CD4-positive, CD25-positive, alpha-beta regulatory T cell (primary cell): ENCODE measurements around the gene CDH23. TPM values are rescaled to one million over a fixed set of nuclear protein-coding genes. Genes with fewer than 3 reads are reported as not detected.
A peak's percentile ranks its signal among the peaks of the same experiment; 100 is the strongest.

Experiments
- ATAC-seq, 2 donors: fragments of 150-1000 bp; cut with Tn5 transposase; one replicate each; pipeline ENCODE4 v1.10.0; 2021; ENCODE audit warnings: low read depth in 2 of 2, moderate number of reproducible peaks in 2 of 2, moderate library complexity in 1 of 2
- DNase-seq, 3 donors: peaks; one replicate each; pipeline versions ENCODE4 v3.0.0 to v3.0.0-alpha.2; 2012 to 2022; ENCODE audit warnings: mixed read lengths in 1 of 3
- H3K27ac ChIP-seq: one replicate; pipeline ENCODE4 v1.7.0; 2013; ENCODE audit warnings: mild to moderate bottlenecking, low read length; ENCODE audit not compliant: insufficient read depth, poor library complexity, severe bottlenecking
- H3K27me3 ChIP-seq: one replicate; pipeline ENCODE4 v1.7.0; 2013; ENCODE audit warnings: low read length; ENCODE audit not compliant: control insufficient read depth, insufficient read depth
- H3K36me3 ChIP-seq: one replicate; pipeline ENCODE4 v1.7.0; 2013; ENCODE audit warnings: mild to moderate bottlenecking, low read length, moderate library complexity; ENCODE audit not compliant: control insufficient read depth, insufficient read depth
- H3K4me1 ChIP-seq: 2 replicates; pipeline ENCODE4 v1.7.0; 2013; ENCODE audit warnings: mild to moderate bottlenecking, low read length; ENCODE audit not compliant: insufficient read depth, control insufficient read depth, poor library complexity, severe bottlenecking
- H3K4me3 ChIP-seq: one replicate; pipeline ENCODE4 v1.7.0; 2013; ENCODE audit warnings: low read depth, mild to moderate bottlenecking, low read length, moderate library complexity
- H3K9me3 ChIP-seq, 2 experiments: 1 replicate in 1 of 2; 2 replicates in 1 of 2; pipeline ENCODE4 v1.7.0; 2013; ENCODE audit warnings: low read length in 2 of 2, mild to moderate bottlenecking in 1 of 2, moderate library complexity in 1 of 2; ENCODE audit not compliant: control insufficient read depth in 2 of 2
- H3K27ac Mint-ChIP-seq, 3 donors: one replicate each; pipeline ENCODE4 v1.8.0; 2020 to 2022; ENCODE audit warnings: mild to moderate bottlenecking in 3 of 3, mixed read lengths in 3 of 3, moderate library complexity in 2 of 3
- H3K27me3 Mint-ChIP-seq: one replicate; pipeline ENCODE4 v1.8.0; 2022; ENCODE audit warnings: mild to moderate bottlenecking, mixed read lengths
- H3K36me3 Mint-ChIP-seq: one replicate; pipeline ENCODE4 v1.8.0; 2020; ENCODE audit warnings: mixed read lengths
- H3K4me1 Mint-ChIP-seq, 4 donors: one replicate each; pipeline ENCODE4 v1.8.0; 2020 to 2022; ENCODE audit warnings: mixed read lengths in 4 of 4, mild to moderate bottlenecking in 1 of 4
- H3K4me3 Mint-ChIP-seq, 4 donors: one replicate each; pipeline ENCODE4 v1.8.0; 2020 to 2022; ENCODE audit warnings: mild to moderate bottlenecking in 4 of 4, mixed read lengths in 4 of 4, moderate library complexity in 3 of 4
- H3K9me3 Mint-ChIP-seq, 7 donors: one replicate each; pipeline ENCODE4 v1.8.0; 2020 to 2022; ENCODE audit warnings: mixed read lengths in 7 of 7, mild to moderate bottlenecking in 3 of 7, moderate library complexity in 2 of 7
- polyA plus RNA-seq, 4 donors: library from polyadenylated mRNA; unstranded; fragments of 300-500 nt; fragmentation: Illumina TruSeq; gene quantifications; one replicate each; pipeline ENCODE4 v1.2.3, GENCODE V29; 2021
- total RNA-seq: library from RNA; stranded (reverse); gene quantifications from one replicate; pipeline ENCODE4 v1.2.3, GENCODE V29; 2022

CDH23 gene
- total and polyA plus RNA-seq, 5 donors from 2014 or later = 0.17 to 5.6 (median 1.1) TPM

DNA sequence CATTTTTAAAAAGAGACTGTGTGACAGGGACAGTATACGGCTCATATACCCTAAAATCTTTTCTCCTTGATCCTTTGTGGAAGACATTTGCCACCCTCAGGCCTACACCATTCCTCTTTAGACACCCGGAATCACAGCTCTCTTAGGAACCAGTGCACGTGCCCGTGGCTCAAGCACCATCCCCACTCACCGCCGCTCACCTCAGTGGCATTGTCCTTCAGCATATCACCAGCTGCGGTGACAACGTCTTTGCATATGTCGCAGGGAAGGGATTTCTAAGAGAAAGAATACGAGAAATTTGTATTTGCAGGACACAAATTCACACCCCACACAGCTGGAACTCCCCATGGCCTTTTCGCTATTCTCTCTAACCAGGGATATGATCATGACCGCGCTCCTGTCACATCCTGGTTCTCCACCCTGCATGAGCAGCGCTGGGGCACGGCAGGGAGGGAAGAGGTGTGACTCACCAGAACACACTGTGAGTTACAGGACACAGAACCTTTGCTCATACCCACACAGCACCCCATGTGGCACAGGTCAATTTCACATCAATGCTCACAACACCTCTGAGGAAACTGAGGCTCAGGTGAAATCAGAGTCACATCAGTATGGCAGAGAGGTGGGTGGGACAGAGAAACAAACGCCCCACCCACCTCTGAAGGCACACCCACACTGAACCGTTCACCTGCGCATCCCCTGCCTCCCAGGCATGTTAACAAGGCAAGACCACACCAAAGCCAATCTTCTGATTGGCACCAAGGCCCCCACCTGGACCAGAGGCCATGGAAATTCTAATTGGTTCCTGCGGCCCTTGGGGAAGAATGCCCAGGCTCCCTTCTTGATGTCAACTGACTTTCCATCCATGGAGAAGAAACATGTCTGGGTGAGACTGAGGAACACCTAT is 435.2 kb downstream of the CDH23 start:
- ATAC-seq = no peak
- H3K4me1 ChIP-seq = peaks cover 5% of the 10 kb centered on the region
- no peak for DNase-seq
- Mint-ChIP-seq H3K27me3 (no peaks in the 10 kb centered on the region), H3K4me1 (peaks cover 0 to 36% (median 24%) of the 10 kb centered on the region in 4 donors), H3K36me3 (peaks cover 36% of the 10 kb centered on the region), H3K27ac (no peak overlapping the region), H3K9me3 (peaks cover 0 to 1% (median 0%) of the 10 kb centered on the region in 7 donors), H3K4me3 (no peak overlapping the region)
- peaks cover 58% of the 10 kb centered on the region for H3K36me3 ChIP-seq
- no peak overlapping the region for H3K4me3 ChIP-seq
- no peaks in the 10 kb centered on the region for H3K9me3 ChIP-seq
- no peaks in the 10 kb centered on the region for H3K27me3 ChIP-seq
- no peak overlapping the region for H3K27ac ChIP-seq

DNA sequence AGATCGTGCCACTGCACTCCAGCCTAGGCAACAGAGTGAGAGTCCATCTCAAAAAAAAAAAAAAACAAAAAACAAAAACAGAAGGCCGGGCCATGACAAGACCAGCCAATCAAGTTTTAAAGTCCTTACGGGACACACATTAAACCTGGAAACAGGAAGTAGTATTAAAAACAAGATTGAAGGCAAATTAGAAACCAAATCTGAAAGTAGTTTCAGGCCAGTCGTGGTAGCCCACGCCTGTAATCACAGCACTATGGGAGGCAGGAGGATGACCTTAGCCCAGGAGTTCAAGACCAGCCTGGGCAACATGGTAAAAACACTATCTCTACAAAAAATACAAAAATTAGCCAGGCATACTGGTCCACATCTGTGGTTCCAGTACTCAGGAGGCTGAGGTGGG is 436.2 kb downstream of the CDH23 start:
- no peaks in the 10 kb centered on the region for H3K27me3 Mint-ChIP-seq
- H3K4me3 ChIP-seq = no peak overlapping the region
- peaks cover 51% of the 10 kb centered on the region for H3K36me3 ChIP-seq
- no peak overlapping the region for H3K27ac ChIP-seq
- no peaks in the 10 kb centered on the region for H3K27me3 ChIP-seq
- peaks cover 0 to 1% (median 0%) of the 10 kb centered on the region in 7 donors for H3K9me3 Mint-ChIP-seq
- H3K27ac Mint-ChIP-seq = peak overlapping the region in 1 of 3 donors; percentile 83
- H3K9me3 ChIP-seq = no peaks in the 10 kb centered on the region
- no peak overlapping the region for H3K4me3 Mint-ChIP-seq
- H3K4me1 Mint-ChIP-seq = peaks cover 0 to 46% (median 32%) of the 10 kb centered on the region in 4 donors
- DNase-seq = peak in 1 of 3 donors; percentile 53
- H3K36me3 Mint-ChIP-seq = peaks cover 32% of the 10 kb centered on the region
- H3K4me1 ChIP-seq = peaks cover 11% of the 10 kb centered on the region
- no peak for ATAC-seq

DNA sequence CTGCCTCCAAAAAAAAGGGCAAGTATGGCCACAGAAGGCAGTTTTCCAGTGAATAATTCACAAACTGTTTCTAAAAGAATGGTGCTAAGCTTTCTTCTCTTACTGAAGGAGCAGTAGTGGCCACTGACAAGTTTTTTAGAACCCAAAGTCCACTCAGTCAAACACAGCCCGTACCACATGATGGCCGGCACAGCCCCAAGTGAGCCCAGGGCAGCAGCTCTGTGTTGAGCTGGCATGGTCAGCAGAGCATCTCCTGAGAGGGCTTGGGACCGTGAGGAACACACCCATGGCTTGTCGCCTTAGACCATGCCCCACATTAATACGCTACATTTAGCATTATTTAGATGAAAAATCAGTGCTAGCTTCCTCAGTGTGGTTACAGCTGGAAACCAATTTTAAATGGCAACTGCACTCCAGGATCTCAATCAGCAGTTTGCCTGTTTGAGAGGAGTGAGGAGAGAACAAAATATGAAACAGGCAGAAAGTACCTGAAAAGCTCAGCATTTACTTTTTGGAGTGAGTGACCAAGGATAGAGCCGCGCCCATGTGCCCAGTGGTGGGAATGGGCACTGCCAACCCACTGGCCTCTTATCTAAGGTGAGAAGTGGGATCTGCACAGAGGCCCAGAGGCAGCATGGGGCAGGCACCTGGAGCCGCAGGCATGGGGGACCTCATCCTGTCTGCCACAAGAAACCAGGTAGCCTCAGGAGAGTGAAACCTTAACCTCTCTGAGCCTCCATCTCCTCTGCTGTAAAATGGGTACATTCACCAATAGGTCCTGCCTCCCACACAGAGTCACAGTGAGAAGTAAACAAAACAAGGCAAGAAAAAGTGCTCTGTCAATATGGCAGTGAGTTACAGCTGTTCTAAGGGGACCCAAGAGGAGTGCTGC is 437.0 kb downstream of the CDH23 start:
- Histone ChIP-seq H3K36me3 (peaks cover 44% of the 10 kb centered on the region), H3K27me3 (no peaks in the 10 kb centered on the region), H3K4me1 (peaks cover 19% of the 10 kb centered on the region), H3K27ac (no peak overlapping the region), H3K9me3 (no peaks in the 10 kb centered on the region), H3K4me3 (no peak overlapping the region)
- ATAC-seq (no peak), DNase-seq (no peak)
- Mint-ChIP-seq H3K27ac (peak overlapping the region in 2 of 3 donors; percentile 62 to 83), H3K27me3 (no peaks in the 10 kb centered on the region), H3K9me3 (peaks cover 0 to 1% (median 0%) of the 10 kb centered on the region in 7 donors), H3K4me1 (peaks cover 0 to 54% (median 38%) of the 10 kb centered on the region in 4 donors), H3K36me3 (peaks cover 28% of the 10 kb centered on the region), H3K4me3 (peak overlapping the region in 1 of 4 donors; percentile 43)

DNA sequence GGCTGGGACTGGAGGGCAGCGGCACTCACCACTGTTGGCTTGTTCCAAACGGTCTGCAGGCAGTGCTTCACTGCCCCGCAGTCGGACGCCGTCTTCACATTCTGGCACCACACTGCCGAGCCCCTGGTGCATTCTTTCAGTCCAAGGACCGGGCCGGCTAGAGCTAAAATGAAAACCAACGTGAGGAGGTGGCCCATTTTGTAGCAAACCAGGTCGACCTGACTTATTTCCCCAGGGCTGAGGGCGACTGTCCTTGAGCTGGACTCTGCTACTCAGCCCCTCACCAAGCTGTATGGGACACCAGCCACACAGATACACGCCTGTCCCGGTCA is 437.6 kb downstream of the CDH23 start:
- peak overlapping the region in 1 of 3 donors; percentile 13 for H3K27ac Mint-ChIP-seq

DNA sequence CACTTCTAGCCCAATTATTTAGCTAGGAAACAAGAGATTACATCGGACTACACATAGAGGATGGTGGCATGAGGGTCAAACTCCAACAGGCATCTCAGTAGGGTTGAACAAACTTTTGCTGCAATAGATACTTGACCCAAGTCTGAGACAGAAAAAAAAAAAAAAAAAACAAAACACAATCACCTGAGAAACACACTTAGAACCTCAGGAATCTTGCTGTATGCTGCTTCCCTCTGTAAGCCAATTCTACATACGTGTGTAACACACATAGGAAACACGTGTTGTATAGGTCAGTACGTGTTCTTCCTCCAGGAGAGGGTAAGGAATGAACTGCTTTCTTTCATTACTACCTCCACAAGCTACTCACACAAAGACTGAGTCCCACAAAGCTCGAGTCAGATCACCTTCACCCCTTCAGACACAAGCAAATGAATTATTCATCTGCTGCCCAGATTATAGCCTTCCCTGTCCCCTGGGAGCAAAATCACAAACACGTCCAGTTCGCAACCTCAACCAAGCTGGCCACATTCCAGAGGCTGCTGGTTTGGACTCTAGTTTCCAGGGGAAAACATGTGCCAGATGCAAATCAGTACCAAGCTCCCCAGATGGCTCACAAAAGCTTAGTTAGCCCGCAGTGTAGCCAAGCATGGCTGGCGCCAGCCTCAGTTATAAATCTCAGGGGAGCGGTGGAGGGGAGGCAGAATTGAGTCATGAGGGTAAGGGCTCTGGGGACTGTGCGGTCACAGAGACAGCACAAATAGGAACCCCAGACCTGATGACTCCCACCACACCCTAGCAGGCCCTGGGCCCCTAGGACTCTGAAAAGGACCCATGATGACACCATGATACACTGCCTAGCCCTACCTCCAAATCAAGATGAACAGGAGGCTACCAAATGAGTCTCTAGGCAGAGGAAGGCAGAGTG is 439.2 kb downstream of the CDH23 start:
- H3K9me3 ChIP-seq = no peaks in the 10 kb centered on the region
- Mint-ChIP-seq H3K27me3 (no peaks in the 10 kb centered on the region), H3K4me3 (no peak overlapping the region), H3K9me3 (peaks cover 0 to 1% (median 0%) of the 10 kb centered on the region in 7 donors), H3K27ac (peak overlapping the region in 2 of 3 donors; percentile 80 to 87), H3K36me3 (peaks cover 9% of the 10 kb centered on the region), H3K4me1 (peaks cover 4 to 74% (median 46%) of the 10 kb centered on the region in 4 donors)
- H3K4me1 ChIP-seq = peaks cover 30% of the 10 kb centered on the region
- no peaks in the 10 kb centered on the region for H3K27me3 ChIP-seq
- no peak overlapping the region for H3K27ac ChIP-seq
- ATAC-seq (peak; percentile 64 to 68), DNase-seq (no peak)
- H3K4me3 ChIP-seq = no peak overlapping the region
- peaks cover 23% of the 10 kb centered on the region for H3K36me3 ChIP-seq

More for the DNA sequence above, 437.6 kb downstream of the CDH23 start:
- no peak overlapping the region for H3K4me3 ChIP-seq
- Mint-ChIP-seq H3K4me1 (peaks cover 0 to 59% (median 41%) of the 10 kb centered on the region in 4 donors), H3K36me3 (peaks cover 22% of the 10 kb centered on the region), H3K4me3 (no peak overlapping the region), H3K9me3 (peaks cover 0 to 1% (median 0%) of the 10 kb centered on the region in 7 donors), H3K27me3 (no peaks in the 10 kb centered on the region)
- no peaks in the 10 kb centered on the region for H3K27me3 ChIP-seq
- H3K36me3 ChIP-seq = peaks cover 38% of the 10 kb centered on the region
- H3K27ac ChIP-seq = no peak overlapping the region
- DNase-seq (no peak), ATAC-seq (no peak)
- no peaks in the 10 kb centered on the region for H3K9me3 ChIP-seq
- peaks cover 24% of the 10 kb centered on the region for H3K4me1 ChIP-seq

DNA sequence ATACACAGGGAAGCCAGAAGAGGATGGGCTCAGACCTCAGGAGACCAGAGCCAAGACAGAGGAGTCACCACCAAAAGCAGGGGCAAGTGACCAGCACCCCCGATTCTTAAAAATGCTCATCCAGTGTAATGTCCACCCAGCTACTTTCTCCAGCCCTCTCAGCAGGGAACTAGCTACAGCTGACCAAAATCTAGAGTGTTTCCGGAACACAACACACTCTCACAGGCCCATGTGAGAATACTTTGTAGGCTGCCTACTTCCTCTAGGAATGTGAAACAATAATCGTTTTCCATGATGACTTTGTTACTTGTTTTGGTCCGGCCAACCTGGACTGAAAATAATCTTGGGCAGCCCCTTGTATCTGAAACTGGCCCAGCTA is 439.9 kb downstream of the CDH23 start:
- Mint-ChIP-seq H3K4me1 (peaks cover 4 to 78% (median 48%) of the 10 kb centered on the region in 4 donors), H3K36me3 (peaks cover 4% of the 10 kb centered on the region)
- no peak for ATAC-seq

More for the DNA sequence above, 439.9 kb downstream of the CDH23 start:
- Histone ChIP-seq H3K27me3 (no peaks in the 10 kb centered on the region), H3K36me3 (peaks cover 16% of the 10 kb centered on the region), H3K9me3 (no peaks in the 10 kb centered on the region), H3K4me3 (no peak overlapping the region), H3K27ac (no peak overlapping the region), H3K4me1 (peaks cover 30% of the 10 kb centered on the region)
- Mint-ChIP-seq H3K4me3 (no peak overlapping the region), H3K27ac (peak overlapping the region in 2 of 3 donors; percentile 80 to 87), H3K27me3 (no peaks in the 10 kb centered on the region), H3K9me3 (peaks cover 0 to 1% (median 0%) of the 10 kb centered on the region in 7 donors)
- DNase-seq = no peak
